Lower leg skin (tissue), 4 donors: ENCODE measurements around the gene XYLT1. TPM values are rescaled to one million over a fixed set of nuclear protein-coding genes. Genes with fewer than 3 reads are reported as not detected.

Experiments
- DNase-seq, 2 donors: peaks; one replicate each; pipeline ENCODE4 v3.0.0-alpha.2; 2019; ENCODE audit warnings: low spot score in 2 of 2
- H3K4me3 ChIP-seq: fragments of 200-600 bp; sonication (generic); 2 replicates; pipeline ENCODE4 v1.5.1; 2017; ENCODE audit warnings: mild to moderate bottlenecking, low read depth; ENCODE audit not compliant: poor library complexity, severe bottlenecking
- CTCF ChIP-seq, 3 donors: fragments of 450-650 bp; IDR thresholded peaks; one replicate each; pipeline ENCODE4 v1.5.1; 2016; ENCODE audit warnings: antibody characterized with exemption in 3 of 3, mild to moderate bottlenecking in 3 of 3, moderate library complexity in 2 of 3
- POLR2A ChIP-seq, 2 donors: fragments of 450-650 bp; IDR thresholded peaks; one replicate each; pipeline ENCODE4 v1.6.1; 2016 to 2017; ENCODE audit warnings: antibody characterized with exemption in 2 of 2, mild to moderate bottlenecking in 1 of 2, moderate library complexity in 1 of 2
- WGBS, 2 donors: methylation state at CpG; one replicate each; pipeline ENCODE4 v1.1.5; 2018; 5-methylcytosine and 5-hydroxymethylcytosine counted together
- intact Hi-C: fragments of 100-400 bp; cut with DNase I; formaldehyde crosslinking; loops from one replicate; pipeline ENCODE4 v1.15.0; 2023; ENCODE audit warnings: low total_unique reads
- total RNA-seq, 4 donors: library from RNA; depleted of rRNA; stranded (reverse); fragments of >200 nt; gene quantifications; one replicate each; pipeline ENCODE4 v1.1.0, GENCODE V29; 2016

Gene XYLT1
- total RNA-seq, 4 donors from 2014 or later = 17.2 to 20.3 (median 19.7) TPM

- intact Hi-C loops = no loop called here
- H3K4me3 ChIP-seq = no peak overlapping the region
- DNase-seq = no peak
- TF ChIP-seq POLR2A (IDR thresholded peaks at IDR 0.05) (no peak), CTCF (IDR thresholded peaks at IDR 0.05) (no peak)
- WGBS, 2 donors = 86 to 90% methylated on average over 6 of the region's 6 CpGs
These were observed 88.2 kb downstream of the XYLT1 start for GRCh38 chr16:17382514-17382913.

DNA sequence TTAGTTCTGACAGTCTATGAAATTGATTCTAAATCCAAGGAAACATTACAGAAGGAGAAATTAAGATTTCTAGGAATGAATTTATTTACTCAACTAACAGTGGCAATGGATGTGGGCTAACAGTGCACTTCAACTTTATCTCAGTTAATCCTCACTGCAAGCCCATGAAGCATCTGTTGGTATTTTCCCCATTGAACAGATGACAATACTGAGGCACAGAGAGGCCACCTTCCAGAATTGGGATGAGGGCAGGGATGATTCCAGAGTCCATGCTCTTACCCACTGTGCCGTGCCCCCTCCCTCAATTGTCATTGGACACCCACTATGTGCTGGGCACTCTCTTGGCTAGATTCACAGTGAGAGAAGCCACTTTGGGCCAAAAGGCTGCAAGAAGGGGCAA lies 89.0 kb downstream of the XYLT1 start:
- intact Hi-C loops = no loop called here
- H3K4me3 ChIP-seq = no peak overlapping the region
- DNase-seq = no peak
- WGBS, 2 donors = 94 to 100% methylated on average over 1 of the region's 1 CpG
- no peak for TF ChIP-seq POLR2A (IDR thresholded peaks at IDR 0.05)
- no peak for TF ChIP-seq CTCF (IDR thresholded peaks at IDR 0.05)

DNA sequence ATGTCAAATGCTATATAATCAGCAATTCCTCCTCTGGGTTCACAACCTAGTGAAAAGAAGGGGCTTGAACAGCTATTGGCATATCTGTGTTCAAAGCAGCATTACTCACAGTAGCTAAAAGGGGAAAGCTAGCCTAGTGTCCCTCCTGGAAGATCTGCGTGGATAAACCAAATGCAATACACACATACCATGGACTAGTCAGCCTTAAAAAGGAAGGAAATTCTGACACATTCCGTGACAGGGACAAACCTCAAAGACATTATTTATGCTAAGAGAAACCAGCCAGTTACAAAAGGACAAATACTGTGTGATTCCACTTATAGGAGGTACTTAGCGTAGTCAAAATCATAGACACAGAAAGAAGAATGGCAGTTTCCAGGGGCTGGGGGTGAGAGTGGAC lies 90.1 kb downstream of the XYLT1 start:
- intact Hi-C loops = no loop called here
- no peak for DNase-seq
- TF ChIP-seq CTCF (IDR thresholded peaks at IDR 0.05) = no peak
- no peak for TF ChIP-seq POLR2A (IDR thresholded peaks at IDR 0.05)
- WGBS, 2 donors = 79 to 84% methylated on average over 3 of the region's 3 CpGs
- H3K4me3 ChIP-seq = no peak overlapping the region

DNA sequence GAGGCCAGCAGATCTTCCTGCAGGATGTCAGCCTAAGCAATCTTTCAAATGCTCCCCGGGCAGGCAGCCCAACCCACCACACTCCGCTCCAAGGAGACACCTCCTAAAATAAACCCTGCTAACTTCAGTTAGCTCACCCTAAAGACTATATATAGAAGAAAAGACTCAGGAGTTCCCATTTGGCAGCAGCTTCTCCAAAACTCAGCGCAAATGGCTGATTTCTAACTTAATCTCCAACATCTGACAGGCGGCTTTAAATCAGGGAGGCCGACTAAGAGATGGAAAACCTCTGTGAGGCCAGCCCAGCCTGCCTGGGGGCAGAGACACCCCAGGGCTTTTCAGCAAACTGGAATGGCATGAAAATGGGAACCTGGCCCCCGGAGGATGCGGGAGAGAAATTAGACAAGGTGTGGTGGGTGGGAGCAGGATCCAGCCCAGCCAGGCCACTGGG lies 91.6 kb downstream of the XYLT1 start:
- 26 to 28% methylated on average over 7 of the region's 7 CpGs for WGBS, 2 donors
- no peak overlapping the region for H3K4me3 ChIP-seq
- intact Hi-C loops = no loop called here
- TF ChIP-seq POLR2A (IDR thresholded peaks at IDR 0.05) = no peak
- no peak for TF ChIP-seq CTCF (IDR thresholded peaks at IDR 0.05)
- DNase-seq = no peak

DNA sequence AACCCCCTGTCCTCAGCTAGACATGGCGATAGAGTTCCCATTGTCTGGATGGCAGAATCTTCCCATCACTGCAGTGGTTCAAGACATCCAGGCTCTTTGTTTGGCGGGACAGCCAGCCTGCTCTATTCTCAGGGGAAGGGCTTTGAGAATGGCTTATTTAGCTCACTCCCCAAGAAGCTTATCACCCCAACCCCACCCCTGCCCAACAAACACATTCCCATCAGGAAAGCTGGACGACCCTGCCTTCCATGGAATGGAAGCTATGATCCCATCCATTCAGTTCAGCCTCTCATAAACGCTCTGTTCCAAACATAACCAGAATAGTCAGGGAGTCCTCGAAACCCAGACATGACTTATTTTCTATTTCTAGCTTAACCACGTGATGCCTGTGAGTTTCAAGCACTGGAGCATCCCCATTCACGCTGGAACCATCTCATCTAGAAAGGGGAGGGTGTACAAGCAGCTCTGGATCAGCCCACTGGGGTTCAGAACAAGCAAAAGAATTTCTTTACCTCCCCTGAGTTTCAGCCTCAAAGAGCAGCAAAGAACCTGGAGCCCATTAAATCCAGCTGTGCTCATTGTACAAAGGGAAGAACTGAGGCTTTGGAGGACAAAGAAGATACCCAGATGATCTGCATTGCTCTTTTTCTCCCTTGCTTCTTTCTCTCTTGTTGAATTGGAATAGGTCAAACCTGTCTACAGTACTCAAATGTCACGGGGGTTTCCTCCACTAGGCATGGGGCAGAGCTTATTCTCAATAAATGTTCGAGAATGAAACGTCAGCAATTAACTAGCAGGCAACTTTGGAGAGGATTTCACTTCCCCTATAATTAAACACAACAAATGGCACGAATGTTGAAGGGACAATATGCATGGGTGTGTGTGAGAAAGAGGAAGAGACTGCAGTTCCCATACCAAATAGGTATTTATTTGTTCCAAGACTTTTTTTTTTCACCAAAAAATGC lies 93.1 kb downstream of the XYLT1 start:
- intact Hi-C loops = no loop called here
- TF ChIP-seq POLR2A (IDR thresholded peaks at IDR 0.05) = no peak
- no peak for TF ChIP-seq CTCF (IDR thresholded peaks at IDR 0.05)
- H3K4me3 ChIP-seq = no peak overlapping the region
- WGBS, 2 donors = 56% methylated on average over 11 of the region's 11 CpGs
- no peak for DNase-seq
